Transverse colon (tissue), 4 donors: ENCODE measurements around the gene LRR1. TPM values are rescaled to one million over a fixed set of nuclear protein-coding genes. Genes with fewer than 3 reads are reported as not detected.

Experiments
- DNase-seq: peaks from one replicate; pipeline ENCODE4 v3.0.0-alpha.2; 2019
- H3K27ac ChIP-seq, 4 donors: fragments of 200-600 bp; sonication (generic); 2 replicates each; pipeline ENCODE4 v1.5.1; 2016 to 2018; ENCODE audit warnings: inconsistent platforms in 4 of 4
- H3K27me3 ChIP-seq: fragments of 200-600 bp; sonication (generic); 2 replicates; pipeline ENCODE4 v1.5.1; 2017; ENCODE audit warnings: inconsistent platforms
- H3K36me3 ChIP-seq, 4 donors: fragments of 200-600 bp; sonication (generic); 2 replicates each; pipeline ENCODE4 v1.5.1; 2017 to 2019; ENCODE audit warnings: inconsistent platforms in 4 of 4
- H3K4me1 ChIP-seq, 4 donors: fragments of 200-600 bp; sonication (generic); 2 replicates each; pipeline ENCODE4 v1.5.1; 2017 to 2020; ENCODE audit warnings: inconsistent platforms in 4 of 4
- H3K4me3 ChIP-seq, 4 donors: fragments of 200-600 bp; sonication (generic); 1 replicate in 1 of 4; 2 replicates in 3 of 4; pipeline versions ENCODE4 v1.5.1 to v1.6.1; 2017 to 2019; ENCODE audit warnings: inconsistent platforms in 4 of 4
- H3K9me3 ChIP-seq, 2 donors: fragments of 200-600 bp; sonication (generic); 2 replicates each; pipeline ENCODE4 v1.5.1; 2017 to 2019; ENCODE audit warnings: inconsistent platforms in 2 of 2
- CTCF ChIP-seq, 5 experiments: fragments of 200-600 bp in 3 of 5; fragments of 450-650 bp in 2 of 5; sonication (generic) in 3 of 5; IDR thresholded peaks; 1 replicate in 2 of 5; 2 replicates in 3 of 5; pipeline ENCODE4 v1.5.1; 2016 to 2017; ENCODE audit warnings: antibody characterized with exemption in 5 of 5, inconsistent platforms in 3 of 5, mild to moderate bottlenecking in 2 of 5, moderate library complexity in 1 of 5
- EP300 ChIP-seq: sonication (generic); formaldehyde crosslinking; IDR thresholded peaks from one replicate; pipeline ENCODE4 v1.6.1; 2017; ENCODE audit warnings: antibody characterized with exemption, low read depth
- POLR2A ChIP-seq: fragments of 450-650 bp; IDR thresholded peaks from one replicate; pipeline ENCODE4 v1.6.1; 2016; ENCODE audit warnings: antibody characterized with exemption, mild to moderate bottlenecking, moderate library complexity
- POLR2AphosphoS5 ChIP-seq, 3 donors: sonication (generic); formaldehyde crosslinking; IDR thresholded peaks; one replicate each; pipeline ENCODE4 v1.6.1; 2016; ENCODE audit warnings: antibody characterized with exemption in 3 of 3
- WGBS, 2 donors: methylation state at CpG; one replicate each; pipeline ENCODE4 v1.1.5; 2018; ENCODE audit warnings: low coverage in 1 of 2; 5-methylcytosine and 5-hydroxymethylcytosine counted together
- in situ Hi-C, 4 donors: fragments of 200-750 bp; cut with MboI; loops; one replicate each; pipeline versions ENCODE4 v1.15.0 to v1.15.1; 2017; ENCODE audit warnings: low sequenced_read_pairs in 3 of 4, low pct_ligation_motif_present in 1 of 4, low pct_unique_long_range_greater_than_20kb in 1 of 4
- intact Hi-C: fragments of 100-400 bp; cut with DNase I; formaldehyde crosslinking; loops from one replicate; pipeline ENCODE4 v1.15.1; 2023; ENCODE audit warnings: low total_unique reads
- total RNA-seq, 4 donors: library from RNA; depleted of rRNA; stranded (reverse); fragments of >200 nt; gene quantifications; one replicate each; pipeline ENCODE4 v1.1.0, GENCODE V29; 2016

LRR1 gene
- total RNA-seq, 4 donors from 2014 or later = 3.0 to 17.1 (median 12.4) TPM; not detected in 1

GRCh38 chr14:49551569-49551968, 47.2 kb upstream of the LRR1 start:
- intact Hi-C loops = no loop called here
- H3K27ac ChIP-seq = no peak overlapping the region
- no peak for DNase-seq
- H3K9me3 ChIP-seq = no peaks in the 10 kb centered on the region
- TF ChIP-seq CTCF (IDR thresholded peaks at IDR 0.05) = no peak
- no peak for TF ChIP-seq POLR2AphosphoS5 (IDR thresholded peaks at IDR 0.05)
- no peak for TF ChIP-seq EP300
- no peak for TF ChIP-seq POLR2A
- H3K27me3 ChIP-seq = no peaks in the 10 kb centered on the region
- 80 to 84% methylated on average over 1 to 2 of the region's 2 CpGs for WGBS, 2 donors
- in situ Hi-C loops = no loop called here
- no peaks in the 10 kb centered on the region for H3K4me1 ChIP-seq
- no peaks in the 10 kb centered on the region for H3K36me3 ChIP-seq
- no peak overlapping the region for H3K4me3 ChIP-seq

- DNase-seq = no peak
- TF ChIP-seq EP300 (no peak), POLR2A (no peak), POLR2AphosphoS5 (IDR thresholded peaks at IDR 0.05) (no peak), CTCF (IDR thresholded peaks at IDR 0.05) (no peak)
- intact Hi-C loops (no loop called here), in situ Hi-C loops (no loop called here)
- no peak overlapping the region for H3K4me3 ChIP-seq
- H3K36me3 ChIP-seq = no peaks in the 10 kb centered on the region
- no peaks in the 10 kb centered on the region for H3K9me3 ChIP-seq
- no peaks in the 10 kb centered on the region for H3K27me3 ChIP-seq
- H3K27ac ChIP-seq = no peak overlapping the region
- no peaks in the 10 kb centered on the region for H3K4me1 ChIP-seq
Observed at GRCh38 chr14:49553106-49553505, 45.6 kb upstream of the LRR1 start.

- Histone ChIP-seq H3K36me3 (no peaks in the 10 kb centered on the region), H3K4me3 (no peak overlapping the region), H3K4me1 (no peaks in the 10 kb centered on the region), H3K27ac (no peak overlapping the region), H3K27me3 (no peaks in the 10 kb centered on the region), H3K9me3 (no peaks in the 10 kb centered on the region)
- DNase-seq = no peak
- WGBS, 2 donors = 44 to 57% methylated on average over 3 of the region's 3 CpGs
- TF ChIP-seq POLR2A (no peak), EP300 (no peak), CTCF (IDR thresholded peaks at IDR 0.05) (no peak), POLR2AphosphoS5 (IDR thresholded peaks at IDR 0.05) (no peak)
- in situ Hi-C loops = no loop called here
- intact Hi-C loops = no loop called here
Observed at GRCh38 chr14:49553892-49554291, 44.8 kb upstream of the LRR1 start.

GRCh38 chr14:49559979-49560768, 38.6 kb upstream of the LRR1 start:
- in situ Hi-C loops (no loop called here), intact Hi-C loops (no loop called here)
- no peak overlapping the region for H3K27ac ChIP-seq
- DNase-seq = no peak
- H3K27me3 ChIP-seq = no peaks in the 10 kb centered on the region
- no peaks in the 10 kb centered on the region for H3K36me3 ChIP-seq
- no peaks in the 10 kb centered on the region for H3K9me3 ChIP-seq
- H3K4me1 ChIP-seq = no peaks in the 10 kb centered on the region
- TF ChIP-seq CTCF (IDR thresholded peaks at IDR 0.05) = no peak
- TF ChIP-seq EP300 = no peak
- no peak for TF ChIP-seq POLR2AphosphoS5 (IDR thresholded peaks at IDR 0.05)
- no peak for TF ChIP-seq POLR2A
- 77 to 81% methylated on average over 6 of the region's 6 CpGs for WGBS, 2 donors
- H3K4me3 ChIP-seq = no peak overlapping the region
